CD4-positive, alpha-beta T cell (primary cell): Measurements from ENCODE around the gene CORO7. TPM values are rescaled to one million over a fixed set of nuclear protein-coding genes. Genes with fewer than 3 reads are reported as not detected.

Experiments
- ATAC-seq: fragments of 200-7000 bp; cut with Tn5 transposase; one replicate; pipeline ENCODE4 v1.10.0; 2022; ENCODE audit warnings: mild to moderate bottlenecking; ENCODE audit not compliant: poor library complexity
- CTCF ChIA-PET: fragments of 350-600 bp; sonication (Branson Sonifier 250); formaldehyde crosslinking; loops from one replicate; lab custom pipeline; 2021; ENCODE audit warnings: antibody characterized with exemption, inconsistent platforms; lab: Charles Lee
- POLR2A ChIA-PET: fragments of 350-600 bp; sonication (Branson Sonifier 250); formaldehyde crosslinking; loops from one replicate; lab custom pipeline; 2021; ENCODE audit warnings: antibody characterized with exemption, inconsistent platforms; lab: Charles Lee
- DNase-seq, 14 experiments: peaks; one replicate each; pipeline ENCODE4 v3.0.0-alpha.2; 2013 to 2020; ENCODE audit warnings: mixed read lengths in 2 of 14
- H3K27ac ChIP-seq, 2 donors: one replicate each; pipeline versions ENCODE4 v1.5.1 to v1.7.0; 2013; ENCODE audit warnings: low read length in 2 of 2, low read depth in 1 of 2, mild to moderate bottlenecking in 1 of 2
- H3K27me3 ChIP-seq, 2 experiments: 1 replicate in 1 of 2; 2 replicates in 1 of 2; pipeline versions ENCODE4 v1.6.1 to v1.7.0; 2013; ENCODE audit warnings: low read length in 2 of 2, control low read depth in 1 of 2, mild to moderate bottlenecking in 1 of 2, moderate library complexity in 1 of 2; ENCODE audit not compliant: insufficient read depth in 2 of 2, control insufficient read depth in 1 of 2
- H3K36me3 ChIP-seq: one replicate; pipeline ENCODE4 v1.6.1; 2013; ENCODE audit warnings: low read length, control low read depth; ENCODE audit not compliant: insufficient read depth
- H3K4me1 ChIP-seq: one replicate; pipeline ENCODE4 v1.6.1; 2013; ENCODE audit warnings: low read length, control low read depth; ENCODE audit not compliant: insufficient read depth
- H3K4me3 ChIP-seq: one replicate; pipeline ENCODE4 v1.5.1; 2013; ENCODE audit warnings: mild to moderate bottlenecking, low read length, moderate library complexity
- H3K9me3 ChIP-seq, 2 experiments: 1 replicate in 1 of 2; 2 replicates in 1 of 2; pipeline versions ENCODE4 v1.6.1 to v1.7.0; 2013; ENCODE audit warnings: low read length in 2 of 2, mild to moderate bottlenecking in 2 of 2, control low read depth in 1 of 2, moderate library complexity in 1 of 2; ENCODE audit not compliant: control insufficient read depth in 1 of 2, insufficient read depth in 1 of 2
- H3K27ac Mint-ChIP-seq: one replicate; pipeline ENCODE4 v1.8.0; 2020; ENCODE audit warnings: mixed read lengths
- H3K27me3 Mint-ChIP-seq: one replicate; pipeline ENCODE4 v1.8.0; 2021; ENCODE audit warnings: mixed read lengths
- H3K36me3 Mint-ChIP-seq: one replicate; pipeline ENCODE4 v1.8.0; 2021; ENCODE audit warnings: low read depth, mixed read lengths
- H3K4me1 Mint-ChIP-seq: one replicate; pipeline ENCODE4 v1.8.0; 2021; ENCODE audit warnings: low read depth, mixed read lengths
- H3K4me3 Mint-ChIP-seq: one replicate; pipeline ENCODE4 v1.8.0; 2020; ENCODE audit warnings: mild to moderate bottlenecking, mixed read lengths
- H3K9me3 Mint-ChIP-seq: one replicate; pipeline ENCODE4 v1.8.0; 2020; ENCODE audit warnings: mixed read lengths
- intact Hi-C, 2 experiments: fragments of 100-400 bp; cut with DNase I in 1 of 2; cut with micrococcal nuclease in 1 of 2; formaldehyde crosslinking; loops; one replicate each; pipeline versions ENCODE4 v1.15.1 to v1.9.0; 2023 to 2025; cut with DNase I, micrococcal nuclease
- total RNA-seq, 174 experiments: library from RNA in 2 of 174; stranded (reverse) in 2 of 174; gene quantifications; one replicate each; pipeline ENCODE4 v1.2.3 and lab custom pipeline; 2021 to 2026
- TF ChIP-seq, protein P1 (sequence below): fragments of 200-600 bp; IDR thresholded peaks from one replicate; pipeline ENCODE4 v1.8.0; 2022; ENCODE audit warnings: antibody characterized with exemption, mild to moderate bottlenecking

The CORO7 gene
- total RNA-seq, 2 experiments from 2014 or later = 801 to 805 TPM

DNA sequence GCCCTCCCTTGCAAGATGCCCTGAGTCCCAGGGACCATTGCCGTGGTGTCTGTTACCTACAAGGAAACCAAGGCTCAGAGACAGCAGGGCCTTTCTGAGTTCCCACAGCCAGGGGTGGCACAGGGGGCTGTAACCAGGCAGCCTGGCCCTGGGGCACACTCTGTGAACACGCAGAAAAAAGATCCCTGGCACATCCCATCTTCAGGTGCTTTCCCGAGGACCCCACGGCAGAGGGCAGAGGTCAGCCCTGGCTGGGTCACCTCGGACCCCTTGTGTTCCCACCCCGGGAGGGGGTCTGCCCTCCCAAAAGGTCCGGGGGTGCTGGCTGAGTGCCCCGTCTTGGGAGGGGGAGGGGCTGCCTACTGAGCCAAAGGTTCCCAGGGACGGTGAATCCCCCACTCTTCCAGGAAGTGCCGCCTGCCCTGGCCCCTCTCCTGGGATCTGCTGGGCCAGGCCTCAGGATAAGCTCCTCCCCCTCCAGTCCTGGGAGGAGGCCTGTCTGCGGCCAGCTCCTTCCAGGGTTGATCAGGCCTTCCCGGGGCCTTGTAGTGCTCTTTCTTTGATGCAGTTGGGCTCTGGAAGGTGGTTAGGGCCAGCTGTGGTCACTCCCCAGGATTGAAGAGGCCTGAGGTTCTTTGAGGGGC, 92.4 kb downstream of the CORO7 start:
- ChIA-PET POLR2A (no interaction called here), CTCF (no interaction called here)
- Histone ChIP-seq H3K4me3 (no peak overlapping the region), H3K27me3 (peaks cover 4 to 7% of the 10 kb centered on the region in 2 experiments), H3K9me3 (no peaks in the 10 kb centered on the region), H3K36me3 (no peaks in the 10 kb centered on the region), H3K27ac (no peak overlapping the region), H3K4me1 (peaks cover 26% of the 10 kb centered on the region)
- intact Hi-C loops = no loop called here
- ATAC-seq (no peak), DNase-seq (no peak)
- Mint-ChIP-seq H3K27me3 (no peaks in the 10 kb centered on the region), H3K9me3 (no peaks in the 10 kb centered on the region), H3K27ac (no peak overlapping the region), H3K36me3 (no peaks in the 10 kb centered on the region), H3K4me3 (no peak overlapping the region), H3K4me1 (no peaks in the 10 kb centered on the region)
- TF ChIP-seq, protein P1, sequence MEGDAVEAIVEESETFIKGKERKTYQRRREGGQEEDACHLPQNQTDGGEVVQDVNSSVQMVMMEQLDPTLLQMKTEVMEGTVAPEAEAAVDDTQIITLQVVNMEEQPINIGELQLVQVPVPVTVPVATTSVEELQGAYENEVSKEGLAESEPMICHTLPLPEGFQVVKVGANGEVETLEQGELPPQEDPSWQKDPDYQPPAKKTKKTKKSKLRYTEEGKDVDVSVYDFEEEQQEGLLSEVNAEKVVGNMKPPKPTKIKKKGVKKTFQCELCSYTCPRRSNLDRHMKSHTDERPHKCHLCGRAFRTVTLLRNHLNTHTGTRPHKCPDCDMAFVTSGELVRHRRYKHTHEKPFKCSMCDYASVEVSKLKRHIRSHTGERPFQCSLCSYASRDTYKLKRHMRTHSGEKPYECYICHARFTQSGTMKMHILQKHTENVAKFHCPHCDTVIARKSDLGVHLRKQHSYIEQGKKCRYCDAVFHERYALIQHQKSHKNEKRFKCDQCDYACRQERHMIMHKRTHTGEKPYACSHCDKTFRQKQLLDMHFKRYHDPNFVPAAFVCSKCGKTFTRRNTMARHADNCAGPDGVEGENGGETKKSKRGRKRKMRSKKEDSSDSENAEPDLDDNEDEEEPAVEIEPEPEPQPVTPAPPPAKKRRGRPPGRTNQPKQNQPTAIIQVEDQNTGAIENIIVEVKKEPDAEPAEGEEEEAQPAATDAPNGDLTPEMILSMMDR = no peak

DNA sequence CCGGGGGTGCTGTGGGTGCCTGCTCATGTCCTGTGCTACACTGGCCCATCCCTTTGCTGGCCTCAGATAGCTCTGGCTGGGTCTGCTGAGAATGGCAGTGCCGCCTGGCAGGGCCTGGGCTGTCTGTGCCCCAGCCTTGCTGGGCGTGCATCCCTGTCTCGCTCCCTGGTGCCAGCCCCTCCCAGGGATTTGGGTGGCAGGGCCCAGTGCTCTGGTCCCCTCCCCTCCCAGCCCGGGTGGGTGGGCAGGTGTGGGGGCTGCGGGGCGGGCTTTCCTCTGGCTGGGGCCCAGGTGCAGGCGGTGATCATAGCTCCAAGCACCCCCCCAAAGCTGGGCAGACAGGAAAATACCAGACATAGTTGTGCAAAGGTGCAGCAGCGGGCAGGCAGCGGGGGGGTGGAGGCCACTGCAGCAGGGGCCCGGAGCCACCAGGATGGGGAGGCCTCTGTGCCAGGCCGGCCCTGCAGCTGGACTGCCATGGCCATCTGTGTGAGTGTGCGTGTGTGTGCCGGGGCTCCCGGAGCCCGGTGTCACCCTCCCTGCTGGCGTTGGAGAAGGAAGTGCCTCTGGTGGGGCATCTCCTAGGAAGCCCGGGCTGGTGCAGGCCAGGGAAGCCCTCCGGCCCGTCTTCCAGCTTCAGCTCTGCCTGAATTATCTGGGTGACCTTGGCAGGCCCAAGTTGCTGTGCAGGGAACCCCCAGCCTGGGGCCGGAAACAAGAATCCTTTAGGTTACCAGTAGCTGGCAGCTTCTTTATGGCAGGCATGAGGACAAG, 93.1 kb downstream of the CORO7 start:
- no peaks in the 10 kb centered on the region for H3K27me3 Mint-ChIP-seq
- Histone ChIP-seq H3K27ac (no peak overlapping the region), H3K4me1 (peaks cover 24% of the 10 kb centered on the region), H3K27me3 (peaks cover 0 to 2% of the 10 kb centered on the region in 2 experiments), H3K9me3 (no peaks in the 10 kb centered on the region), H3K4me3 (no peak overlapping the region), H3K36me3 (no peaks in the 10 kb centered on the region)
- POLR2A ChIA-PET = interaction anchor here (0.6 kb wide), 1 partner anchor 17 kb away, joined by 3 read pairs; no protein-coding TSS in a partner anchor
- no peak overlapping the region for H3K4me3 Mint-ChIP-seq
- no peaks in the 10 kb centered on the region for H3K9me3 Mint-ChIP-seq
- H3K36me3 Mint-ChIP-seq = no peaks in the 10 kb centered on the region
- no peaks in the 10 kb centered on the region for H3K4me1 Mint-ChIP-seq
- no peak overlapping the region for H3K27ac Mint-ChIP-seq
- ATAC-seq (no peak), DNase-seq (no peak)
- CTCF ChIA-PET = no interaction called here
- TF ChIP-seq, protein P1 = no peak
- intact Hi-C loops = no loop called here

DNA sequence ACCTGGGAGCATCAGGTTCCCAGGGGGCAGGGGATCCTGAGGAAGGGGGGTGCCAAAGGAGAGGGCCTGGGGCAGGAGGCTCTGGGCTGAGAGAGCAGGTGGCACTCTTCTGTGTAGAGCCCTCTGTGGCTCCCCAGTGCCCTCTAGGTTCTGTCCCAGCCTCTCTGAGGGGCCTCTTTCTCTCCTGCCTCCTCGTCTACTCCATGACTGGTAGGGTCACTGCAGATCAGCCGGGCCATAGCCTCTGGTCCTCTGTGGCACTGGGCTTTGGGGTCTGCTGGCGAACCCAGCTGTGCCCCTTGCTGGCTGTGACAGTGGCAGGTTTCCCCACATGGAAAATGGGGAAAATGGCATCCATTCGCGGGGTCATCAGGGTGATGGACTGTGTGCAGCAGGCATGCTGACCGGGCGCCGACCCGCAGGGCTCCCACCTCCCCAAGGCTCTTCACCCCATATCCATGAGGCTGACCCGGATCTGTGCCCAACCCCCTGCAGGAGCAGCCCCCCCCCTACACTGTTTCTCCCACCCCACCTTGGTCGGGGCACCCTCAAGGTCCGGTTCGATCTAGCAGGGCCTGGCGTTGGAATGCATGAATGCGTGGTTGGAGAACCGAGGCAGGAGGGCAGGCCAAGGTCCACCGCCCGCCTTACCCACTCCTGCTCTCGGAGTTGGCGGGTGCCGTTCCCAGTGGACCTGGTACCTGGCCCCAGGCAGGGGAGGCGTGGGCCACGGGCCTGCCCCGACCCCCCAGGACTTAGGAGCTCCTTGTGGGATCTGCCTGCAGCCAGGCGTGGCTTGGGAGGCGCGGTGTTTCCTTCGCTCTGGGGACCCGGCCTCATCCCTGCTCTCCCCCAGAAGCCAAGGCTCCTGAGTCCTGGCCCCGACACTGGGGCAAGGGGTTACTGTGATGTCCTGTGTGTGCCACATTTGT, 94.0 kb downstream of the CORO7 start:
- Mint-ChIP-seq H3K27me3 (peaks cover 4% of the 10 kb centered on the region), H3K4me1 (no peaks in the 10 kb centered on the region), H3K27ac (no peak overlapping the region), H3K9me3 (no peaks in the 10 kb centered on the region), H3K4me3 (no peak overlapping the region), H3K36me3 (no peaks in the 10 kb centered on the region)
- Histone ChIP-seq H3K27me3 (no peaks in the 10 kb centered on the region), H3K4me3 (no peak overlapping the region), H3K9me3 (no peaks in the 10 kb centered on the region), H3K4me1 (peaks cover 19% of the 10 kb centered on the region), H3K36me3 (no peaks in the 10 kb centered on the region), H3K27ac (no peak overlapping the region)
- intact Hi-C loops = no loop called here
- ChIA-PET POLR2A (interaction anchor here (0.6 kb wide), 1 partner anchor 16 kb away, joined by 3 read pairs; no protein-coding TSS in a partner anchor), CTCF (no interaction called here)
- TF ChIP-seq, protein P1 = no peak
- DNase-seq = no peak
- ATAC-seq = no peak
